Activated T-cell treated with anti-CD3 and anti-CD28 coated beads, Interleukin-2, amount 50 U/mL, for 24 hours (primary cell): ENCODE data around the gene WDR6.

ENCODE experiments used
- DNase-seq: peaks from one replicate; pipeline ENCODE4 v3.0.0-alpha.2; 2020
- H3K27ac Mint-ChIP-seq: 2 replicates; pipeline ENCODE4 v1.8.0; 2020; ENCODE audit warnings: mild to moderate bottlenecking, mixed read lengths
- H3K27me3 Mint-ChIP-seq: 2 replicates; pipeline ENCODE4 v1.8.0; 2020; ENCODE audit warnings: mixed read lengths
- H3K36me3 Mint-ChIP-seq: 2 replicates; pipeline ENCODE4 v1.8.0; 2020; ENCODE audit warnings: low read depth, mixed read lengths
- H3K4me1 Mint-ChIP-seq: 2 replicates; pipeline ENCODE4 v1.8.0; 2020; ENCODE audit warnings: low read depth, mixed read lengths
- H3K4me3 Mint-ChIP-seq: 2 replicates; pipeline ENCODE4 v1.8.0; 2020; ENCODE audit warnings: mild to moderate bottlenecking, moderate library complexity, mixed read lengths
- H3K9me3 Mint-ChIP-seq: 2 replicates; pipeline ENCODE4 v1.8.0; 2020; ENCODE audit warnings: mixed read lengths

WDR6 gene

DNA sequence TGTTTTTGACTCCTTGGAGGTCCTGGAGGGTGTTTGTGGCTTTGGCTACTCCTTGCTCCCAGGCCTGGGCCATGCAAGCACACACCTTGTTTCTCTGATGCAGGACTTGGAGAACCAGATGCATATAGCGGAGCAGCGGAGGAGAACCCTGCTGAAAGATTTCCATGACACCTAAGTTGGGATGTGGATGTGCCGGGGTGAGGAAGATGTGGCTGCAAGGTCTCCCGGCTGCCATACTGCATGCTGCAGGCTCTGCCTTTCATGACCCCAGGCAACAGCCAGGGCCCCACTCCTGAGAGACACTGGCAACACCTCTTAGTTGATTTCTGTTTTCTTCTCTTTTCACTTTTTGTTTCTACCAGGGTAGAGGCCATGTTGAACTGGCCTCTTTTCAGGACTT, 24.1 kb upstream of the WDR6 start:
- peak; percentile 20 for DNase-seq
- Mint-ChIP-seq H3K9me3 (no peaks in the 10 kb centered on the region), H3K4me3 (no peak overlapping the region), H3K36me3 (peaks cover 86% of the 10 kb centered on the region), H3K4me1 (peaks cover 7% of the 10 kb centered on the region), H3K27ac (peak overlapping the region; percentile 23), H3K27me3 (no peaks in the 10 kb centered on the region)

DNA sequence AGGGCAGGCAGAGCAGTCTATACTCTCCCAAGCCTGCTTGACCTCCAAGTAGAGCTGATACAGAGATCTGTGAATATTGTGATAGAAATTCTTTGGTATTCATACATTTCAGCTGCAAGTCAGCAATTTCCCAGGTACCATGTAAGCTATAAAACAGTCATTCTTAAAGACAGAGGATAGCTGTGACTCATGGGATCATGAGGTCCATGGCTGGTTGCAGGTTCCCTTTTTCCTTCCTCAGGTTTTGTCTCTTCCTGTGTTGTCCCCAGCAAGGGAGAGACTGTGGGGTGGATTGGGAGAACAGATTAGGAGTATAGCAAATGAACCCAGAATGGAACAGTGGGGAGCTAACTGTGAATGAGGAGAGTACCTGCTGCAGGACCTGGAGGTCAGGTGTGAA, 22.5 kb upstream of the WDR6 start:
- Mint-ChIP-seq H3K36me3 (peaks cover 78% of the 10 kb centered on the region), H3K27me3 (no peaks in the 10 kb centered on the region), H3K4me3 (no peak overlapping the region), H3K27ac (peak overlapping the region; percentile 84), H3K4me1 (peaks cover 19% of the 10 kb centered on the region), H3K9me3 (no peaks in the 10 kb centered on the region)
- no peak for DNase-seq

DNA sequence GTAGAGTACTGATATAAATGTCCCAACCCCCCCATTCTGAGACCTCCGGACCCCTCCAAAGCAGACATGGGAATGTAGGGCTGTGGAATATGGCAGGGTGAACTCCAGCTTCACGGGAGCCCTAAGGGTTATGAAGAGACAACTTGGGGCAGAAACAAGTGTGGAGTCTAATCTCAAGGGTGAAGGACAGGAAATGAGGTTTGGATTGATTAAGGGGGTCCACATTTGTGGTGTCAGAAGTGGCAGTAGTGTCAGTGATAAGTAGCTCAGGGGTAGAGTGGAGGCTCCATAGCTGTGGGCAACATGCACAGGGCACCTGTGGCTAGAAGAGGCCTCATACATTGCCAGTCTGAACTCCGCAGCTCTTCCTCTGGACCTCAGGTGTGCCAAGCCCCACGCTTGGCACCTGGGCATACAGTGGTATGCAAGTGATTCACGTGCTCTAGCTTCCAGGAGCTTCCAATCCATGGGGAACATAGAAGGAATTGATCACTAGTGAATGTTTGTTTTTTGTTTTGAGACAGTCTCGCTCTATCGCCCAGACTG, 21.3 kb upstream of the WDR6 start:
- H3K27ac Mint-ChIP-seq = peak overlapping the region; percentile 65
- H3K9me3 Mint-ChIP-seq = no peaks in the 10 kb centered on the region
- H3K4me1 Mint-ChIP-seq = peaks cover 20% of the 10 kb centered on the region
- no peak for DNase-seq
- peaks cover 72% of the 10 kb centered on the region for H3K36me3 Mint-ChIP-seq
- no peak overlapping the region for H3K4me3 Mint-ChIP-seq
- H3K27me3 Mint-ChIP-seq = no peaks in the 10 kb centered on the region

DNA sequence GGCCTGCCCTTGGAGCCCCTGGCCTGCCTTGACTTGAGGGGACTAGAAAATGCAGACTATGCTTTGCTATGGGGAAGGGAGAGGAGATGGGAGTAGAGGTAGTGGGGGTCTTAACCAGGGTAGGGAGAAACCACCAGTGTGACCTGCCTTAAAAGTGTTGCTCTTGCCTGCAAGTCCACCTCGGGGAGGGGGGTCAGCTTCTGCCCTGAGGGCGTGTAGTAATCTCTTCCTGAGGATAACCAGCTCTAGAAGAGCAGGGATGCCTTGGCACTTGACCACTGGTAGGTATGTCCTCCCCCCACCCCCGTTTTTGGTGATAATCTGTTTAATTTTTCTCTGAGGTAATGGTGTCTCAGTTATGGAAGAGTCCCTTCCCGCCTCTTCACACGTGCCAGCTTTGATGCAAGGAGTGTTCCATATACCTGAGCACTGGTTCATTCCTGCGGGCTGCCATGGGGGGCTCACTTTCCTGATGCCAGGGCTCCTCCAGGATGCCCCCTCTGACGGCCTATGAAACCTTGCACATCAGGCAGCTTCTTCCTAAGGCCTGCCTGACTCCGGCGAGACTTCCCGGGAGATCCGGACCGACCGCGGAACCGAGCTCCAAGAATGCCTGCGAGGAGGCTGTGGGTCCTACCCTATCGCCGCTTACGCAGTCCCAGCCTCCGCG, 17.9 kb upstream of the WDR6 start:
- DNase-seq = no peak
- peak overlapping the region; percentile 93 for H3K27ac Mint-ChIP-seq
- peak overlapping the region; percentile 92 for H3K4me3 Mint-ChIP-seq
- H3K4me1 Mint-ChIP-seq = peaks cover 40% of the 10 kb centered on the region
- peaks cover 63% of the 10 kb centered on the region for H3K36me3 Mint-ChIP-seq
- no peaks in the 10 kb centered on the region for H3K27me3 Mint-ChIP-seq
- no peaks in the 10 kb centered on the region for H3K9me3 Mint-ChIP-seq

DNA sequence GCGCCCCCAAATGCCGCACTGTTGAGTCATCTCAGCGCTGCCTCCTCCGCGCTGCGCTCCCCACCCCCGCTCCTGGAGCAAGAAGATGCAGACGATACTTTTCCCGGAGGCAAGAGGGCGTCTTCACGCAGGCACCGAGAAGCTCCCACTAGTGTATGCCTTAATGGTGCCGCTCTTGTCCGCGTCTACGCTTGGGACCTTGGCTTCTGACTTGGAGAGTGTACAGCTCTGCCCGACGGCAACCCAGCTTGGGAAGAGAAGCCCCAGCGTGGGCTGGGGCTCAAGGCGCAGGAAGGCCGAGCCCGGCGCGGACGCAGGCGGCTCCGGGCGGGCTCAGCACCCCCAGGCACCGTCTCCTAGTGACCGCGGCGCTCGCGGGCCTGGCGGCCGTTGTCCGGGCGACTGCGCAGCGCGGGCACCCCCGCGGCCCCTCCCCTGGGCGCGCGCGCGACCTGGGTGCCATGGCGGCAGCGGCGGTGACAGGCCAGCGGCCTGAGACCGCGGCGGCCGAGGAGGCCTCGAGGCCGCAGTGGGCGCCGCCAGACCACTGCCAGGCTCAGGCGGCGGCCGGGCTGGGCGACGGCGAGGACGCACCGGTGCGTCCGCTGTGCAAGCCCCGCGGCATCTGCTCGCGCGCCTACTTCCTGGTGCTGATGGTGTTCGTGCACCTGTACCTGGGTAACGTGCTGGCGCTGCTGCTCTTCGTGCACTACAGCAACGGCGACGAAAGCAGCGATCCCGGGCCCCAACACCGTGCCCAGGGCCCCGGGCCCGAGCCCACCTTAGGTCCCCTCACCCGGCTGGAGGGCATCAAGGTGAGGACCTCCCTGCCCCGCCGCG, 17.2 kb upstream of the WDR6 start, which contains the start of gene P4HTM:
Gene P4HTM (plus strand): TSS at position 446 of the 840 bp plus-strand sequence. CDS start 16 bp downstream, at position 462.
- H3K4me3 Mint-ChIP-seq = peak within 1 kb of the TSS; percentile 92
- peak; percentile 86 for DNase-seq
- no peaks in the 10 kb centered on the region for H3K9me3 Mint-ChIP-seq
- H3K27ac Mint-ChIP-seq = peak within 1 kb of the TSS; percentile 93
- H3K4me1 Mint-ChIP-seq = peaks cover 44% of the 10 kb centered on the region
- H3K36me3 Mint-ChIP-seq = peaks cover 61% of the 10 kb centered on the region
- no peaks in the 10 kb centered on the region for H3K27me3 Mint-ChIP-seq

DNA sequence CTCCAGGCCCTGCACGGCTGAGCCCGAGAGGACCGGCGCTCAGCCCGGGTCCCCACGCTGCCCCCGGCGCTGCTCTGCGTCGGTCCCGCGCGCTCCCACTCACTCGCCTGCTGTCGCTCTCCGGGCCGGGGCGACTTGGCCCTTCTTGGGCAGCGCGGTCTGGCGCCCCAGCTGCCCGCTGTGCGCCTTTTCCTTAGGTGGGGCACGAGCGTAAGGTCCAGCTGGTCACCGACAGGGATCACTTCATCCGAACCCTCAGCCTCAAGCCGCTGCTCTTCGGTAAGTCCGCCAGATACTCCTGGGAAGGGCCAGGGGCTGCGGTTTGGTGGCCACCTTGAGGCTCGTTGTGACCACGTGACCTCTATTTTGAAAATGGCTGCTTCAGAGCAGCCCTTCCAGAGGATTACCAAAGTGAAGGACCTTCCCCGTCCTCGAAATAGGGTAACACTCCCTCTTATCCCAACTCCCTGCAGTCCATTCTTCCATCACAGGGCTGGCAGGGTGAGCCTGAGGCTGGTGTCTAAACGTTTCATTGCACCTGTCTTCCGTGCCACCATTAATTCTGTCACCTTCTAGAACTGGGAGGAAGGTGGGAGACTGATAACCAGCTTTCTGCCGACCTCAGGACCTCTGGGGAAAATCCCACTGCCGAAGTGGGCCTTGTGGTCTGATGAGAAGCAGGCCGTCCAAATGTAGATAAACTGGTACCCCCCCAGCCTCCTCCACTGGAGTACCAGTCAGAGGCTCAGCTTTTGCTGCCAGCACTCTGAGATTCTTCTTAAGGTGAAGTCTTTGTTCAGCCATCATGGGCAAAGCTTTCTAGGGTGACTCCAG, 16.3 kb upstream of the WDR6 start:
- H3K4me3 Mint-ChIP-seq = peak overlapping the region; percentile 92
- H3K4me1 Mint-ChIP-seq = peaks cover 47% of the 10 kb centered on the region
- no peaks in the 10 kb centered on the region for H3K27me3 Mint-ChIP-seq
- DNase-seq = peak; percentile 61
- H3K9me3 Mint-ChIP-seq = no peaks in the 10 kb centered on the region
- peak overlapping the region; percentile 93 for H3K27ac Mint-ChIP-seq
- H3K36me3 Mint-ChIP-seq = peaks cover 60% of the 10 kb centered on the region

DNA sequence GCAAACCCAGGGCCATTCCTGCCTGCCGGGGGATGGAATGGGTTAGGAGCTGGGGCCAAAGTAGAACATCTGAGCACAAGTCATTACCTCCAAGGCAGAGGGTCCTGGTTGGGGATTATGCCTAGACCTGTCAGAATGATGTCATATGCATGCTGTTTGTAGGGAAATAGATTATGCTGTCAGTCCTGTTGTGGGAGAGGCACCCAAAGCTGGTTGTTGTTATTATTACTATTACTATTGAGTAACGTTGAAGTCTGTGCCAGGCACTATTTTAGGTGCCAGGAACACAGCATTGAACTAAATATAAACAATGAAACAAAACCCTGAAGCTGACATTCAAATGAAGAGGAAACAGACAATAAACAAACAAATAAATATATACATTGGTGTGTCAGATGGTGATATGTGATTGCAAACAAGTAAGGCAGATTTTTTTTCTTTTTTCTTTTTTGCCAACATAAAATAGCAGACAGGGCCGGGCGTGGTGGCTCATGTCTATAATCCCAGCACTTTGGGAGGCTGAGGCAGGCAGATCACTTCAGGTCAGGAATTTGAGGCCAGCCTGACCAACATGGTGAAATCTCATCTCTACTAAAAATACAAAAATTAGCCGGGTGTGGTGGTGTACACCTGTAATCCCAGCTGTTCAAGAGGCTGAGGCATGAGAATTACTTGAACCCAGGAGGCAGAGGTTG, 15.2 kb upstream of the WDR6 start:
- peak overlapping the region; percentile 92 for H3K4me3 Mint-ChIP-seq

DNA sequence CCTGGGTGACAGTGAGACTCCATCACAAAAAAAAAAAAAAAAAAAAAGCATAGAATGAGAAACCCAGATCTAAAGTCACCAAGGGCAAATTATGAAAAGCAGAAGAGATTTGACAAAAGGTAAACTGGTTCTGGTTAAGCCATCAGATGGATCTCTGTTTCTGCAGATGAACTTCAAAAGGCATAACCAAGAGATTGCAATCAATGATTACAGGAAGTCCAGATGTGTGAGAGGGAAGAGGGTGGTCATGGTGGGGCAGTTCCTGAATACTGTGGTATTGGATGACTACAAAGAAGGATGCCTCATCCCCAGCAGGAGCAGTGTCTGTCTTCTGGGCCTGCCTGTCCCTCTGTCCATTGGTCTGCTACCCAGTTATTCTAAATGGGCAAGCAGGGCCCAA, 13.4 kb upstream of the WDR6 start:
- Mint-ChIP-seq H3K9me3 (no peaks in the 10 kb centered on the region), H3K27me3 (no peaks in the 10 kb centered on the region), H3K4me3 (no peak overlapping the region), H3K4me1 (peaks cover 36% of the 10 kb centered on the region), H3K36me3 (peaks cover 71% of the 10 kb centered on the region), H3K27ac (peak overlapping the region; percentile 35)
- DNase-seq = no peak

More for the DNA sequence above, 15.2 kb upstream of the WDR6 start:
- H3K27me3 Mint-ChIP-seq = no peaks in the 10 kb centered on the region
- peaks cover 46% of the 10 kb centered on the region for H3K4me1 Mint-ChIP-seq
- peaks cover 58% of the 10 kb centered on the region for H3K36me3 Mint-ChIP-seq
- no peak for DNase-seq
- H3K27ac Mint-ChIP-seq = peak overlapping the region; percentile 93
- no peaks in the 10 kb centered on the region for H3K9me3 Mint-ChIP-seq

DNA sequence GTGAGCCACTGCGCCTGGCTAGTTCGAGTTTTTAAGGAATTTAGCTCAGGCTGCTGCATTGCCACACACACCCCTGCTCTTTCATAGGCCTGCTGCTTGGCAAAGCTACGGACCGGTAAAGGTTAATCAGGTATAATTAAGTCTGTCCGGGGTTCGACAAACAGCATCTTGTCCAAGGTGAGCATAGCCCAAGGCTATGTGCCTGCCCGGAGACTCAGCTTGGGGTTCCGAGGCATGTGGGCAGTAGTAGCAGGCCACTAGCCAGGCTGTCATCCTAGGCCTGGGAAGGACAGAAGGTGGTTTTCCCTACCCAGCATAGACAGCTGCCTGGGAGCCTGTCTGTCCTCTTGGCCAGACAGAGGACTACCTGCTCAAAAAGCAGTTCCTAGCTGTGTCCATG, 10.6 kb upstream of the WDR6 start:
- Mint-ChIP-seq H3K27ac (no peak overlapping the region), H3K27me3 (no peaks in the 10 kb centered on the region), H3K9me3 (no peaks in the 10 kb centered on the region), H3K36me3 (peaks cover 53% of the 10 kb centered on the region), H3K4me1 (peaks cover 21% of the 10 kb centered on the region), H3K4me3 (no peak overlapping the region)
- no peak for DNase-seq

DNA sequence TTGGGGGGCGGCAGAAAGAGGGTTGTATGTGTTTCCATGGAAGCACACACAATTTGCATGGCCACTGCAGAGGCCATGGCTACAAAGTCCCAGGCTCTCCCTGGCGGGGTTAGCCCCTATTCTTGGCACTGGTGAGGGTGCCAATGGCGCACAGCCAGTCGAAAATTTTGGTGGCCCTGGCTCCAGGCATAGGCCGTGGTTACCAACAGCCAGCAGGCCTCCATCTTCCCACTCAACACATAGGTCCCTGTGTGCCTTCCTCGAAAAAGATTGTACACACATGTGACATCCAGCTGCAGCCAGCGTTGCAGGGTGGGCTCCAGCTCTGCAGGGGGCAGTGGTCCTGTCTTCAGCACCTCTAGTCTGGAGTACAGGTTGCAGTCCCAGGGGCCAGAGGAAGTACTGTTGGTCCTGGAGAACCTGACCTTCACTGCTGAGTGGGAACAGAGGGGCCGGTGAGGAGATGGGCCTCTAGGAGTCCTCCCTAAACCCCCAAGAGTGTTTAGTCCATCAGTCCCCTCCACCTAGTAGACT, 10.0 kb upstream of the WDR6 start:
- H3K27ac Mint-ChIP-seq = no peak overlapping the region
- H3K4me3 Mint-ChIP-seq = no peak overlapping the region
- no peaks in the 10 kb centered on the region for H3K9me3 Mint-ChIP-seq
- peaks cover 48% of the 10 kb centered on the region for H3K36me3 Mint-ChIP-seq
- DNase-seq = no peak
- H3K4me1 Mint-ChIP-seq = peaks cover 16% of the 10 kb centered on the region
- H3K27me3 Mint-ChIP-seq = no peaks in the 10 kb centered on the region

DNA sequence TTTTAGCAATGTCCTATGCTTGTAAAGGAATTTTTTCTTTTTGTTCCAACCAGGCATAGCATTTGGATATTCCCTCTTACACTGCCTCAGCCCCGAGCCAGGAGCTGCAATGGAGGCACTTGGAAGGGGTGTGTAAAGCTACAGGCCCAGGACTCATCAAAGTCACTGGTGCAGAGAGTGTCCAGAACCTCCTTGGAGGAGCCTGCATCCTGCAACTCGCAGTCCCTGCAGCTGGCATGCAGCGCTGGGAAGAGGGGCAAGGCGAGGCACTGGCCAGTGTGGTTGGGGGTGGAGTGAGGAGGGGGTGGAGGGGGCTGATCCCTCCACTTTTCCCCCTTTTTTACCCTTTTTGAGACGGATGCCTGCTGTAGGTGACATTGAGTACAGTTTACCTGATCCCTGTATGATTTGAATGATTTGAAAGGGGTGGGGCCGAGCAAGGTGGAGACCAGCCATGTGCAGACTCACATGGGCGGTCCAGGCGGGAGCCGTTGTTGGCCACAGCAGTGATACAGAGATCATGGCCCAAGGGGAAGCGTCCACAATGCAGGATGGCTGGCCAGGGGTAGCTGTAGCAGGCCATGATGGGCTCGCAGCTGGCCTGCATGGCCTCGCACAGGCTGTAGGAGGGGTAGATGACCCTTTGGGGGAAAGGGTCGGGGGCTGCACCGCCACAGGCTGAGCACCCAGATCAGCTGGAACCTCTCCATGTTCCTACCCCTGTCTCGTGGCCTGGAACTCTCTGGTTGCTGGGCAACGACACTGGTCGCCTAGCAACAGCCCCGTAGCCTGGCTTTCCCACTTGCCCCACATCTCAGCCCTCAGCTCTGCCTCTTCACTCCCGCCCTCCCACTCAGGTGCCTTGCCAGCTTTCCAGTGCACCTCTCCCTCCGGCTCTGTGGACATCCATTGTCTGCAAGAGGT, 9.2 kb upstream of the WDR6 start:
- Mint-ChIP-seq H3K27ac (peak overlapping the region; percentile 37), H3K4me1 (peaks cover 16% of the 10 kb centered on the region), H3K9me3 (no peaks in the 10 kb centered on the region), H3K27me3 (no peaks in the 10 kb centered on the region), H3K36me3 (peaks cover 47% of the 10 kb centered on the region), H3K4me3 (no peak overlapping the region)
- no peak for DNase-seq

DNA sequence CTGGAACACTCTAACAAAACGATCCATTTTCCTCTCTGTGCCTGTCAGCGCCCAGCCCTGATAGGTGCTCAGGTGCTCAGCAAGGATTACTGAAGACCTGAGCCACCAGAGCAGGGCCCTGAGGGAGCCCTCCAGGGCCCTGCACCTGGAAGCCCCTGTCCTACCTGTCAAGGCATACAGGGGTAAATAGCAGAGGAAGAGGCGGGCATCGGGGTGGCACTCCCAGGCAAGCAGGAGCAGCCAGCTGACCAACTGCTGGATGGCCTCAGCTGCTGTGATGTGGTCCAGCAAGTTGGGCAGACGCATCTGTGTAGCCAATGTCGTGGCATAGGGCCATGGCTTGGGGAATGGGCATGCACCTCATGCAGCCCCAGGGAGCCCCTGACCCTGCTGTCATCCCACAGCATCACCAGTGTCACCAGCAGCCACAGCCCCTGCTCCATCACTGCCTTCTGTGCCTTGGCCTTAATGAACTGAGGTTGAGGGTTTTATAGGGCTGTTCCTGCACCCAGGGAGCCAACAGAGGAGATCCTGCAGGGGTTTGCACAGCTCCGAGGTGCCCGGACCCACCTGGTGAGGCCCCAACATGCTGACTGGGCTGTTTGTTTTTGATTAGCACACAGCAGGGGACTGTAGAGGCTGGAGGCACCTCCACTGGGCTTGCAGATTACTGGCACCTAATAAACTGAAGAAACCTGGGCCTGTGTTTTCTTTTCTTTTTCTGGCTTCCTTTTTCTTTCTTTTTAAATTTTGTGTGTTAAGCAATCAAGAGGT, 7.9 kb upstream of the WDR6 start:
- Mint-ChIP-seq H3K36me3 (peaks cover 36% of the 10 kb centered on the region), H3K4me3 (no peak overlapping the region), H3K9me3 (no peaks in the 10 kb centered on the region), H3K27me3 (no peaks in the 10 kb centered on the region), H3K27ac (peak overlapping the region; percentile 53), H3K4me1 (peaks cover 7% of the 10 kb centered on the region)
- DNase-seq = no peak
